ACC112 (cell line): Measurements from ENCODE around the gene AHR.

Experiments used
- H2AFZ ChIP-seq: fragments of 200-600 bp; sonication (generic); one replicate; pipeline ENCODE4 v1.6.0; 2017; ENCODE audit warnings: antibody characterized with exemption, low read length; ENCODE audit not compliant: unreplicated experiment
- H3K27ac ChIP-seq: fragments of 200-600 bp; sonication (generic); 2 replicates; pipeline ENCODE4 v1.5.1; 2014; ENCODE audit warnings: low read depth, mild to moderate bottlenecking, antibody characterized with exemption, low read length, moderate library complexity
- H3K27me3 ChIP-seq: fragments of 200-600 bp; sonication (generic); 2 replicates; pipeline ENCODE4 v1.6.1; 2014; ENCODE audit warnings: mild to moderate bottlenecking, antibody characterized with exemption, low read length, moderate library complexity, mixed read lengths; ENCODE audit not compliant: insufficient read depth
- H3K36me3 ChIP-seq: fragments of 200-600 bp; sonication (generic); 2 replicates; pipeline ENCODE4 v1.6.1; 2016; ENCODE audit warnings: mild to moderate bottlenecking, antibody characterized with exemption, low read length, moderate library complexity, mixed read lengths; ENCODE audit not compliant: insufficient read depth
- H3K4me1 ChIP-seq: fragments of 200-600 bp; sonication (generic); one replicate; pipeline ENCODE4 v1.6.1; 2016; ENCODE audit warnings: low read length, mixed read lengths; ENCODE audit not compliant: insufficient read depth, unreplicated experiment, control insufficient read depth
- H3K4me3 ChIP-seq: fragments of 200-600 bp; sonication (generic); 2 replicates; pipeline ENCODE4 v1.5.1; 2014; ENCODE audit warnings: mild to moderate bottlenecking, low read depth, low read length
- H3K79me2 ChIP-seq: fragments of 200-600 bp; sonication (generic); one replicate; pipeline ENCODE4 v1.6.0; 2016; ENCODE audit warnings: low read length; ENCODE audit not compliant: control insufficient read depth, unreplicated experiment, insufficient read depth

Gene AHR

DNA sequence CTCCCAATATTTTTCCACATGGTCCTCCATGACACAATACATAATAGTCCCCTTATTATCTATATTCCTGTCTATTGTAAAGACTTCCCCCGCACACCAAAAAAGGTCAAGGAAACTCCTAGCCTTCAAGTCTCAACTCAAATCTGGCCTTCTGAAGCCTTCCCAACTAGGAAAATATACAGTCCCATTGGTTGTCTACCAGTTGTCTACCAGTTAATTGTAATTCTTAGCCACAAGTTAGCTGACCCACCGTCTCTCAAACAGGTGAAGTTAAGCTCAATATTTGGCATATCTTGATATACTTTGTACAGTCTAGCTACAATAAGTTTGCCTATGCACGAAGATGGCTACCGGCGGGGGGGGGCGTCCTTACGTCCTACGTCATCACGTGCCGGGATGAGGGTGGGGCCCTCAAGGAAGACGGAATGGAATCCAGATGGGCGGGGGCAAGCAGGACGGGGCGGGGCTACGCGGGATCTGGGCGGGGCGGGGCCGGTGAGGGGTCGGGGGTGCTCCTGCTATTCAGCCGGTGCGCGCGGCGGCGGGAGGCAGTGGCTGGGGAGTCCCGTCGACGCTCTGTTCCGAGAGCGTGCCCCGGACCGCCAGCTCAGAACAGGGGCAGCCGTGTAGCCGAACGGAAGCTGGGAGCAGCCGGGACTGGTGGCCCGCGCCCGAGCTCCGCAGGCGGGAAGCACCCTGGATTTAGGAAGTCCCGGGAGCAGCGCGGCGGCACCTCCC is at the start of gene AHR:
Gene AHR, plus strand, starts transcription at position 551 of the 738 bp plus-strand sequence. CDS start 613 bp downstream, outside the sequence.
- H3K27ac ChIP-seq = peak within 1 kb of the TSS; percentile 83
- peak within 1 kb of the TSS; percentile 98 for H3K4me3 ChIP-seq
- H3K27me3 ChIP-seq = no peaks in the 10 kb centered on the region
- peaks cover 44% of the 10 kb centered on the region for H3K79me2 ChIP-seq
- peak within 1 kb of the TSS; percentile 100 for H2AFZ ChIP-seq
- H3K4me1 ChIP-seq = peaks cover 17% of the 10 kb centered on the region
- H3K36me3 ChIP-seq = no peaks in the 10 kb centered on the region

DNA sequence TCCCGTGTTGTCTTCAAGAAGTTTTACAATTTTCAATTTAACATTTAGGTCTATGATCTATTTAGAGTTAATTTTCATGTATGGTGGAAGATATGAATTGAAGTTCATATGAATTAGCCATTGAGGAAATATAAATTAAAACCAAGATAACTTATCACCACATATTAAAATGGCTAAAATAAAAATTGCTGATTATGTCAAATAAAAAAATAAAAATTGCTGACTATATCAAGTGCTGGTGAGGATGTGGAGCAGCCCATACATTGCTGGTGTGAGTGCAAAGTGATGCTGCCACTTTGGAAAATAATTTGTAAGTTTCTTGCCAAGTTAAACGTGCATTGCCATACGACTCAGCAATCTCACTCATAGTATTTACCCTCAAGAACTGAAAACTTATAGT is 44.6 kb upstream of the AHR start:
- H3K4me1 ChIP-seq = no peaks in the 10 kb centered on the region
- no peak overlapping the region for H3K27ac ChIP-seq
- H3K36me3 ChIP-seq = no peaks in the 10 kb centered on the region
- no peak overlapping the region for H2AFZ ChIP-seq
- no peaks in the 10 kb centered on the region for H3K27me3 ChIP-seq
- H3K79me2 ChIP-seq = no peaks in the 10 kb centered on the region
- H3K4me3 ChIP-seq = no peak overlapping the region

DNA sequence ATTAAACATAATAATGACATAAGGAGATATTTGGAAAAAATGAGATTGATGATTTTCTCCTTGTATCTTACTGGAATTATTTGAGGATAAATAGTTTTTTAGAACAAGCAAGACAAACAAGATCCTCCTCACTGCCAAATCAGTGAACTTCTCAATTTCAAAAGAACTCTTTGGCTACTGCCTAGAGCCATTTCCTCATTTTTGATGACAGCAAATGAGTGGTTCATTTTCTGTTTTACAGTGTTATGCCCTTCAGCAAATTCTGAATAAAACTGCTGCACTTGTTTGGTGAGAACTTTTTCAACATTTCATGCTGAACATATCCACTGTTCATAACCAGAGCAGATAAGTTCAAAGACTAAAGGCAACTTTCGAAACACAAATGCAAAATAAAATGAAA is 42.5 kb upstream of the AHR start:
- no peaks in the 10 kb centered on the region for H3K27me3 ChIP-seq
- peaks cover 5% of the 10 kb centered on the region for H3K4me1 ChIP-seq
- H3K79me2 ChIP-seq = no peaks in the 10 kb centered on the region
- H3K4me3 ChIP-seq = no peak overlapping the region
- H2AFZ ChIP-seq = no peak overlapping the region
- H3K27ac ChIP-seq = no peak overlapping the region
- H3K36me3 ChIP-seq = no peaks in the 10 kb centered on the region

DNA sequence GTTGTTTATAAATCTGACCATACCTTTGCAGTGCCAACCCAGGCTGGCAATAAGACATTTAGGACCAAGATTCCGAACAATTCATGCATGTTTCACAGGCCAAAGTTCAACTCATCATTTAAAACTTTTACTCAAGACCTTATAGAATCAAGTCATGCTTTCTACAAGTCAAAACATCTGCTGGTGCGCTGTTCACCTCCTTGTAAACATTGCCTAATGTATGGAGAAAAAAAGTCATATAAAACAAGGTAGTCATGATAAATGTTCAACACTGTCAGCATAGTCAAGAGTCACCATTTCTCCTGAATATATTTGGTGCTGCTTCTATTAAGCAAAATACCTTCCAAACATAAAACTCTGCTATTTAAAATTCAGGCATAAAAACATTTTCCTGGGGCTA is 42.1 kb upstream of the AHR start:
- Histone ChIP-seq H3K27me3 (no peaks in the 10 kb centered on the region), H3K27ac (no peak overlapping the region), H3K4me1 (peaks cover 9% of the 10 kb centered on the region), H3K79me2 (no peaks in the 10 kb centered on the region), H3K4me3 (no peak overlapping the region), H3K36me3 (no peaks in the 10 kb centered on the region), H2AFZ (no peak overlapping the region)

DNA sequence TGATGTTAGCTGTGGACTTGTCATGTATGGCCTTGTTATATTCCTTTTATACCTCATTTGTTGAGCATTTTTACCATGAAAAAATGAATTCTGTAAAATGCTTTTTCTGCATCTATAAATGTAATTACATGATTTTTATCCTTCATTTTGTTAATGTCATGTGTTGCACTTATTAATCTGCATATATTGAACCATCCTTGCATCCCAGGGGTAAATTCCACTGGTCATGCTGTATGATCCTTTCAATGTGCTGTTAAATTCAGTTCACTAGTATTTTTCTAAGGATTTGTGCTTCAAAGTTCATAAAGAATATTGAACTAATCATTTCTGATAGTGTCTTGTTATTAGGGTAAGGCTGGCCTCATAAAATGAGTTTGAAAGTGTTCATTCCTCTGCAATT is 31.9 kb upstream of the AHR start:
- Histone ChIP-seq H3K4me3 (no peak overlapping the region), H3K79me2 (no peaks in the 10 kb centered on the region), H3K27ac (no peak overlapping the region), H3K4me1 (peaks cover under 1% of the 10 kb centered on the region), H2AFZ (no peak overlapping the region), H3K27me3 (no peaks in the 10 kb centered on the region), H3K36me3 (0 out of 2 replicates have a peak, but pooled peaks cover 2% of the 10 kb centered on the region)

DNA sequence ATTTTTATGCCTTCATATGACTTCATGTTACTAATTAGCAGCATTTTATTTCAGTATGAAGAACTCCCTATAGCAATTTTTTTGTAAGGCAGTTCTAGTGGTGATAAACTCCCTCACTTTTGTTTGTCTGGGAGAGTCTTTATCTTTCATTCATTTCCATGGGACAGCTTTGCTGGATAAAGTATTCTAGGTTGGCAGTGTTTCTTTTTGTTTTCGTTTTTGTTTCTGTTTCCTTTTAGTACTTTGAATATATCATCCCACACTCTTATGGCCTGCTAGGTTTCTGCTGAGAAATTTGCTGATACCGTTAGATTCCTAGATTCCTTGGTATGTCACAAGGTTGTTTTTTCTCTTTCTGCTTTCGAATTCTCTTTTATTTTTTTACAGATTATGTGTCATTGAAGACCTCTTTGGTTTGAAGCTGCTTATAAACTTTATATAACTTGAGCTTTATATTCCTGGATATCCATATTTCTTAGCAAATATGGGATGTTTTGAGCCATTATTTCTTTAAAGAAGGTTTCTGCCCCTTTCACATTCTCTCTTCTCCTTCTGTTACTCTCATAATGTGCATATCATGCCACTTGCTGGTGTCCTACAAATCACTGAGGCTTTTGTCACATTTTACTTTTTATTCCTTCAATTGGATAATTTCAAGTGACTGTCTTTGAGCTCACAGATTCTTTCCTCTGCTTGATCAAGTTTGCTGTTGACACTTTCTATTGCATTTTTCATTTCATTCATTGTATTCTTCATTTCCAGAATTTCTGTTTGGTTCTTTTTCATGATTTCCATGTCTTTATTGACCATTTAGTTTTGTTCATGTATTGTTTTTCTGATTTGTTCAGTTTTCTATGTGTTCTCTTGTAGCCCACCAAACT is 28.9 kb upstream of the AHR start:
- H3K27ac ChIP-seq = no peak overlapping the region
- H2AFZ ChIP-seq = no peak overlapping the region
- H3K36me3 ChIP-seq = 0 out of 2 replicates have a peak, but pooled peaks cover 6% of the 10 kb centered on the region
- H3K4me3 ChIP-seq = no peak overlapping the region
- no peaks in the 10 kb centered on the region for H3K27me3 ChIP-seq
- H3K79me2 ChIP-seq = no peaks in the 10 kb centered on the region
- H3K4me1 ChIP-seq = peaks cover 7% of the 10 kb centered on the region

DNA sequence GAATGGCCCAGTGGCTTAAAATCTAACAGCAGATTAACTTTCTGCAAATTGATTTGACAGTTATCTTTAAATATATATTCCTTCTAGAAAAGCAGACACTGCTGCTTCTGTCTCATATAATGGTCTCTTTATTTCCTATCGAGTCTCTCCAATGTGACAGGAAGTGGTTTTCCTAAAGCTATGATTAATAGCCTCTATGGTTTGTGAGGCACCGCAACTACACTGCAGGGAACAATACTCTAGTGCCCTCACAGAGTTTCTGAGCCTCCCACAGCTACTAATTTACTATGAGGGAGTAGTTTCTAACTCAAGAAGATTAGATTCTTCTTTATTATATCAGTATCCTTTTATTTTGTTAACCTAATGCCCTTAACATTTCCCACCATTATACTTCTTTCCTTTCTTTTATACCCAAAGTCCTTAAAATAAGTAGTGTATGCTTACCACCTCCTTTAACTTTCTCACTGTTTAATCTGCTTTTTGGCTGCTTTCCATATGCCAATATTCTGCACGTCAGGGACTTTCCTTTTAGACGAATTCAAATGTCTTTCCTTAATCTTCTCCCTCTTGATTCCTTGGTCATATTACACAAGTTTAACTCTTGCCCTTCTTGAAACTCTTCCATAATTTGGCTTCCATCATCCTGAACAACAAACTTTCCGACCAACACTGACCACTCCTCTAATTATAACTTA is 23.8 kb upstream of the AHR start:
- H3K36me3 ChIP-seq = 0 out of 2 replicates have a peak, but pooled peaks cover 4% of the 10 kb centered on the region
- H3K4me1 ChIP-seq = peaks cover 33% of the 10 kb centered on the region
- no peak overlapping the region for H3K4me3 ChIP-seq
- H3K79me2 ChIP-seq = no peaks in the 10 kb centered on the region
- H3K27me3 ChIP-seq = no peaks in the 10 kb centered on the region
- H2AFZ ChIP-seq = peak overlapping the region; percentile 27
- H3K27ac ChIP-seq = peak overlapping the region; percentile 83

DNA sequence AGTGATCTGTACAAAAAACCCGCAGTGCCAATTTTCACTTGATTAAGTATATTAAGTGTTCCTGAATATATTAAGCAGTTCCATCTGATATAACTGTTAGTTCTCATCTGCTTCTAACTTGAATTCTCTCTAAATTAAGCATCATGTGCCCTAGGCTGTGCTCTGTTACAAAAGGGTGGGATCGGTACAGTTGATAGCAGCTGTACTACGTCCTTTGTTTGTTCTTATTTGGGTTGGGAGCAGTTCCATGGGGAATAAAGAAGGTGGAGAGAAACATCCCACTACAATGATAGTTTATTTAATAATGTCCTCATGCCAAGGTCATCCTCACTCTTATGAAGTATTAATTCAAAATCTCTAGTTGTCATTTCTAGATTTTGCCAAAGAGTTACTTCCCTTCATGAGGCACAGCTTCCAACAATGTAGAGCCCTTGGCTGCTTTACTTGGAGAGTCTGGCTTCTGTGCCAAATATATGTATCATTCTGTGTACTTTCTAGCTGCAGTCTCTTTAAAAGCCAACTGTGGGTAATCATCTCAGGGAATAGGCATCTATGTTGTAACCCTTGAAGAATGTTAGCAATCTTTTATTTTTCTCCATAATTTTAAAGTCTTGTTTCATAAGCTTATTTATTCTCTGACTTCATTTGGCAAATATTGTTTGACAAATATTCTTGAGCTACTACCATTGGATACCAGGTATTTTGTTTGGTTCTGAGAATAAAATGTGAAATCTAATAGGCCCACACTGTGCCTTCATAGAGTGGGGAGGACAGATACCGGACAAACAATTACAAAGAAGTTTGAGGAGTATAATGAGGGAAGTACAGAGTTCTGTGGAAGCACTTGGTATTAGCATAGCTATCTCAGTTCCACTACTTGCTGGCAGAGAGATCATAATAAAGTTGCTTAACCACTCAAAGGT is 22.4 kb upstream of the AHR start:
- H2AFZ ChIP-seq = peak overlapping the region; percentile 41
- H3K4me1 ChIP-seq = peaks cover 33% of the 10 kb centered on the region
- 0 out of 2 replicates have a peak, but pooled peaks cover 4% of the 10 kb centered on the region for H3K36me3 ChIP-seq
- H3K27me3 ChIP-seq = no peaks in the 10 kb centered on the region
- no peaks in the 10 kb centered on the region for H3K79me2 ChIP-seq
- H3K4me3 ChIP-seq = 0 out of 2 replicates have a peak overlapping the region, but pooled peaks have one; percentile 5
- peak overlapping the region; percentile 83 for H3K27ac ChIP-seq

DNA sequence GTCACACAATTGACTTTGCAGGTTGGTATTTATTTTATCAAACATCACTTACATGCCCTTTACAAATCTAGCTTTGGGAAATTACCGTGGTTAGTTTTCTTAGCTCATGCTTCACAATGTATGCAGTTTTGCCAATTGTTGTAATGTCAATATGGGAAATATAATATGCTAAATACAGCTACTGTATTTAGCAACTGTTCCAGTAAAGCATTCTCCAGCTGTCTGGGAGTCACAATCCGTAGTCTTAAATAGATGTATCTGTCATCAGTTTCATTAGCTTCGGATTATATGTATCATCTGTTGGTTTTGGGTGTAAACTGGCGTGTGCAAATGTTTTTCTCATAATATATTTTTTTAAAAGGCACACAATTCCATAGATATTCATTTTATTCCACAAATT is 19.4 kb upstream of the AHR start:
- H2AFZ ChIP-seq = no peak overlapping the region
- H3K27me3 ChIP-seq = no peaks in the 10 kb centered on the region
- no peaks in the 10 kb centered on the region for H3K79me2 ChIP-seq
- peaks cover 32% of the 10 kb centered on the region for H3K4me1 ChIP-seq
- H3K4me3 ChIP-seq = no peak overlapping the region
- H3K27ac ChIP-seq = no peak overlapping the region
- H3K36me3 ChIP-seq = no peaks in the 10 kb centered on the region
